GM23248 (cell line): Measurements from ENCODE around the gene NXPH4.

ENCODE experiments used
- EZH2 ChIP-seq: fragments of 200-600 bp; sonication (generic); IDR thresholded peaks from 2 replicates; pipeline ENCODE4 v1.6.1; 2018; ENCODE audit warnings: antibody characterized with exemption, mild to moderate bottlenecking; ENCODE audit not compliant: insufficient read depth, poor library complexity, severe bottlenecking
- EZH2phosphoT487 ChIP-seq: fragments of 200-600 bp; sonication (generic); IDR thresholded peaks from 2 replicates; pipeline ENCODE4 v1.6.1; 2018; ENCODE audit warnings: antibody characterized with exemption, moderate library complexity, mild to moderate bottlenecking, low read depth; ENCODE audit not compliant: insufficient read depth

DNA sequence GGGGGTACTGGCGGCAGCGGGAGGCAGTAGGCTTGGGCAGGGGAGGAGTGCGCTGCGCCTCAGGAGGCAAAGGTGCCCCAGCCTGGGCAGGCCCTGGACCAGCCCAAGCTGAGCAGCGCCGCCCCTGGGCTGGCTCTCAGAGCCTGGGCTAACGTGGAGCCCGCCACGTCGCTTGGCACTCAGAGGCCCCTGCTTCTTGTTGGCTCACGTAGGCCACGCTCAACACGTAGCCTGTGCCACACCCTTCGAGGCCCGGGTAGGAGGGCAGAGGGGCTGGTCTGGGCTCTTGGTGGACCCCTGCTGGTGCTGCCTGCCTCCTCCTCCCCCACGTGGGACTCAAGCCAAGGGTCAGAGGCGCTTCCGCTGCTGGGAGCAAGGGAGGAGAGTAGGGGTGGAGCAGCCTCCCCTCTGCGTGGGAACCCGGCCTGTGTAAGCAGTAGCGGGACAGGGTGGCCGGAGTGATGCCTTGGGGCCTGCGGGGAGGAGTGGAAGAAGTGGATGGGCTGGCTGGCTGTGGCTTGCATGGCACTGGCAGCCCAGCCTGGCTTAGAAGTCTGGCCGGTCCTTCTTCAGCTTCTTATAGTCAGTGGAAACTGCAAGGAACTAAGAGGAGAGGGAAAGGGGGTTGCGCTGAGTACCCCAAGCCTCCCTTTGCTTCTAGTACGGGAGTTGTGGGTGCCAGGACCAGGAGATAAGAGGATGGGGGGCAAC, 18.6 kb downstream of the NXPH4 start:
- TF ChIP-seq EZH2 (no peak), EZH2phosphoT487 (no peak)
